PC-9 (cell line): ENCODE results near the gene AVPR1B. TPM values are rescaled to one million over a fixed set of nuclear protein-coding genes. Genes with fewer than 3 reads are reported as not detected.

ENCODE experiments used
- BruUV-seq: library from RNA; stranded (reverse); fragments of 400-500 nt; replicated peaks from 2 replicates; lab custom pipeline; 2021; lab: Mats Ljungman, UMichigan
- CTCF ChIA-PET: fragments of 300-600 bp; sonication (Branson Sonifier 250); formaldehyde crosslinking; loops from one replicate; lab custom pipeline; 2022; ENCODE audit warnings: antibody characterized with exemption; lab: Charles Lee
- POLR2A ChIA-PET: fragments of 300-600 bp; sonication (Branson Sonifier 250); formaldehyde crosslinking; loops from one replicate; lab custom pipeline; 2022; ENCODE audit warnings: antibody characterized with exemption; ENCODE audit not compliant: unreplicated experiment; lab: Charles Lee
- DNase-seq, 2 experiments: peaks; one replicate each; pipeline versions ENCODE4 v3.0.0 to v3.0.0-alpha.2; 2015 to 2022; ENCODE audit warnings: mixed read lengths in 1 of 2
- H2AFZ ChIP-seq: fragments of 200-600 bp; sonication (generic); 2 replicates; pipeline ENCODE4 v1.8.1; 2017; ENCODE audit warnings: antibody characterized with exemption
- H3F3A ChIP-seq: fragments of 200-600 bp; sonication (generic); 2 replicates; pipeline ENCODE4 v1.8.1; 2017; ENCODE audit warnings: antibody characterized with exemption, mild to moderate bottlenecking, low read depth; ENCODE audit not compliant: insufficient read depth
- H3K27ac ChIP-seq: fragments of 200-600 bp; sonication (generic); 2 replicates; pipeline ENCODE4 v1.6.1; 2016; ENCODE audit warnings: mixed run types
- H3K27me3 ChIP-seq: fragments of 200-600 bp; sonication (generic); 2 replicates; pipeline ENCODE4 v1.6.1; 2016; ENCODE audit warnings: low read depth, mixed run types; ENCODE audit not compliant: insufficient read depth
- H3K36me3 ChIP-seq: fragments of 200-600 bp; sonication (generic); 2 replicates; pipeline ENCODE4 v1.6.1; 2016; ENCODE audit warnings: low read depth, mixed run types
- H3K4me1 ChIP-seq: fragments of 200-600 bp; sonication (generic); replicated peaks from 2 replicates; pipeline ENCODE4 v1.6.1; 2016; ENCODE audit warnings: mixed run types; ENCODE audit not compliant: insufficient read depth
- H3K4me2 ChIP-seq: fragments of 200-600 bp; sonication (generic); 2 replicates; pipeline ENCODE4 v1.6.1; 2017; ENCODE audit warnings: mixed run types
- H3K4me3 ChIP-seq: fragments of 200-600 bp; sonication (generic); 2 replicates; pipeline ENCODE4 v1.6.1; 2016; ENCODE audit warnings: mixed run types
- H3K79me2 ChIP-seq: fragments of 200-600 bp; sonication (generic); 2 replicates; pipeline ENCODE4 v1.6.1; 2017; ENCODE audit warnings: low read depth, mixed run types
- H3K9me2 ChIP-seq: fragments of 200-600 bp; sonication (generic); 2 replicates; pipeline ENCODE4 v1.8.1; 2017; ENCODE audit warnings: mild to moderate bottlenecking; ENCODE audit not compliant: insufficient read depth
- H3K9me3 ChIP-seq: fragments of 200-600 bp; sonication (generic); 2 replicates; pipeline ENCODE4 v1.8.1; 2016; ENCODE audit warnings: low read depth; ENCODE audit not compliant: insufficient read depth
- H4K20me1 ChIP-seq: fragments of 200-600 bp; sonication (generic); 2 replicates; pipeline ENCODE4 v1.8.1; 2017; ENCODE audit not compliant: insufficient read depth
- CTCF ChIP-seq: fragments of 200-600 bp; sonication (generic); conservative IDR thresholded peaks from 2 replicates; pipeline ENCODE4 v1.6.1; 2017; ENCODE audit warnings: mixed run types, antibody characterized with exemption, mild to moderate bottlenecking, moderate library complexity
- EZH2 ChIP-seq: fragments of 200-600 bp; sonication (generic); IDR thresholded peaks from 2 replicates; pipeline ENCODE4 v1.8.0; 2017; ENCODE audit warnings: antibody characterized with exemption, low read depth
- intact Hi-C: fragments of 100-400 bp; cut with micrococcal nuclease; formaldehyde crosslinking; loops from one replicate; pipeline ENCODE4 v1.10.0; 2022; ENCODE audit not compliant: unreplicated experiment
- total RNA-seq: library from RNA; stranded (reverse); gene quantifications from 2 replicates; pipeline ENCODE4 v1.2.3, GENCODE V29; 2021

The AVPR1B gene
- total RNA-seq, 1 experiment from 2014 or later = not detected

GRCh38 chr1:206122686-206123085, 5.5 kb upstream of the AVPR1B start:
- no peaks in the 10 kb centered on the region for H3F3A ChIP-seq
- no peak for TF ChIP-seq CTCF
- TF ChIP-seq EZH2 = no peak
- CTCF ChIA-PET = no interaction called here
- no peak for DNase-seq
- intact Hi-C loops = no loop called here
- no peak overlapping the region for H3K27ac ChIP-seq
- POLR2A ChIA-PET = no interaction called here
- no peak overlapping the region for H3K4me3 ChIP-seq
- no peak overlapping the region for H3K4me2 ChIP-seq
- no peaks in the 10 kb centered on the region for H4K20me1 ChIP-seq
- H3K4me1 ChIP-seq = no peaks in the 10 kb centered on the region; the same call in 1 of the 2 replicates
- no peaks in the 10 kb centered on the region for H3K36me3 ChIP-seq
- no peaks in the 10 kb centered on the region for H3K27me3 ChIP-seq
- peaks cover 10% of the 10 kb centered on the region for H3K9me3 ChIP-seq
- no peak overlapping the region for H2AFZ ChIP-seq
- no peaks in the 10 kb centered on the region for H3K79me2 ChIP-seq
- no peaks in the 10 kb centered on the region for H3K9me2 ChIP-seq
- BruUV-seq = no TSS peak

DNA sequence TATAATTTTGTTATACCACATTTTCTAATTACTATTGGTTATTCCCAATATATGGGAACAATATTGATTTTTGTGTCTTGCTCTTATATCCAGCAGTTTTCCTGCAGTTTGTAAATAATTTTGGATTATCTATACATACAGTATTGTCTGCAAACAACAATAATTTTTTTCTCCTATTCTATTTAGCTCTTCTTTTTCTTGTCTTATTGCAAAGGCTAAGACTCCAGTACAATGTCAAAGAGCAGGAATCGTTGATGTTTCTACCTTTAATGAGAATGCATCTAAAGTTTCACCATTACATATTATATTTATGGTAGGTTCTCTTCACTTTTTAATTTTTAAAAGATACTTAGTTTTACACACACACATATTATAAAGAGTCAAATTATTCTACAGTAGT, 4.1 kb upstream of the AVPR1B start:
- Histone ChIP-seq H3K27ac (no peak overlapping the region), H3K9me2 (no peaks in the 10 kb centered on the region), H3K36me3 (no peaks in the 10 kb centered on the region), H3K4me2 (no peak overlapping the region), H3K4me3 (no peak overlapping the region), H4K20me1 (no peaks in the 10 kb centered on the region), H2AFZ (no peak overlapping the region), H3K4me1 (no peaks in the 10 kb centered on the region), H3K79me2 (no peaks in the 10 kb centered on the region), H3F3A (no peaks in the 10 kb centered on the region), H3K9me3 (peaks cover 10% of the 10 kb centered on the region), H3K27me3 (peaks cover 6% of the 10 kb centered on the region; the same call in 1 of the 2 replicates)
- no peak for DNase-seq
- no peak for TF ChIP-seq EZH2
- no peak for TF ChIP-seq CTCF
- CTCF ChIA-PET = no interaction called here
- POLR2A ChIA-PET = interaction anchor here (0.5 kb wide), 1 partner anchor 52 kb away, joined by 4 read pairs; no protein-coding TSS in a partner anchor
- BruUV-seq = no TSS peak
- intact Hi-C loops = no loop called here

DNA sequence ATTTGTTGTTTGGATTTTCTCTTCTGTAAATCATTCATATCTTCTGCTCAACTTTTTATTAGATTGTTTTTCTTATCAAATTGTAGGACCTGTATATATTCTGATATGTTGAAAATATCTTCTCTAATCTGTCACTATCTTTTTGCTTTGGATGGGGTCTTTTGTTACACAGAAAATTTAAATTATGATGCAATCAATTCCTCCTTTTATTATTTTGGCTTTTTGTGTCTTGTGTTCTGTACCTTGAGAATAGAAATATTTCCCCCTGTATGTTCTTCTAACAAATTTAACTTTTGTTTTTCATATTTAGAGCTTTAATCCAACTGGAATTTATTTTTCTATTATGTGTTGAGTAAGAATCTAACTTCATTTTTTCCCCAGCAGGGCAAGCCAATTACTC, 3.2 kb upstream of the AVPR1B start:
- H3K4me2 ChIP-seq = no peak overlapping the region
- intact Hi-C loops = no loop called here
- no peaks in the 10 kb centered on the region for H3K4me1 ChIP-seq
- H3K9me2 ChIP-seq = no peaks in the 10 kb centered on the region
- no peaks in the 10 kb centered on the region for H4K20me1 ChIP-seq
- H3K27ac ChIP-seq = no peak overlapping the region
- no peak for DNase-seq
- BruUV-seq = no TSS peak
- no peak overlapping the region for H2AFZ ChIP-seq
- no peak overlapping the region for H3K4me3 ChIP-seq
- H3K79me2 ChIP-seq = no peaks in the 10 kb centered on the region
- H3K27me3 ChIP-seq = peaks cover 6% of the 10 kb centered on the region; the same call in 1 of the 2 replicates
- H3K36me3 ChIP-seq = no peaks in the 10 kb centered on the region
- peaks cover 10% of the 10 kb centered on the region for H3K9me3 ChIP-seq
- no peaks in the 10 kb centered on the region for H3F3A ChIP-seq
- TF ChIP-seq CTCF (no peak), EZH2 (no peak)
- POLR2A ChIA-PET = no interaction called here
- CTCF ChIA-PET = no interaction called here
